Muscle layer of duodenum (tissue), 2 donors: ENCODE results near the gene GORASP2.

Source experiments
- H3K27ac ChIP-seq: one replicate; pipeline ENCODE4 v1.7.0; 2013; ENCODE audit warnings: mild to moderate bottlenecking, low read length
- H3K27me3 ChIP-seq: one replicate; pipeline ENCODE4 v1.7.0; 2013; ENCODE audit warnings: low read depth, mild to moderate bottlenecking, control low read depth, low read length
- H3K36me3 ChIP-seq, 2 donors: one replicate each; pipeline ENCODE4 v1.7.0; 2013; ENCODE audit warnings: low read length in 2 of 2, control low read depth in 1 of 2, mild to moderate bottlenecking in 1 of 2; ENCODE audit not compliant: insufficient read depth in 2 of 2, control insufficient read depth in 1 of 2
- H3K4me1 ChIP-seq, 2 donors: one replicate each; pipeline ENCODE4 v1.7.0; 2013; ENCODE audit warnings: low read length in 2 of 2, mild to moderate bottlenecking in 2 of 2, control low read depth in 1 of 2, moderate library complexity in 1 of 2; ENCODE audit not compliant: insufficient read depth in 2 of 2, control insufficient read depth in 1 of 2
- H3K4me3 ChIP-seq, 2 donors: one replicate each; pipeline ENCODE4 v1.7.0; 2013; ENCODE audit warnings: low read length in 2 of 2, low read depth in 1 of 2, mild to moderate bottlenecking in 1 of 2
- H3K9me3 ChIP-seq, 2 donors: one replicate each; pipeline ENCODE4 v1.7.0; 2013; ENCODE audit warnings: low read length in 2 of 2, control low read depth in 1 of 2, mild to moderate bottlenecking in 1 of 2; ENCODE audit not compliant: control insufficient read depth in 1 of 2
- donor health status: healthy.

The GORASP2 gene

DNA sequence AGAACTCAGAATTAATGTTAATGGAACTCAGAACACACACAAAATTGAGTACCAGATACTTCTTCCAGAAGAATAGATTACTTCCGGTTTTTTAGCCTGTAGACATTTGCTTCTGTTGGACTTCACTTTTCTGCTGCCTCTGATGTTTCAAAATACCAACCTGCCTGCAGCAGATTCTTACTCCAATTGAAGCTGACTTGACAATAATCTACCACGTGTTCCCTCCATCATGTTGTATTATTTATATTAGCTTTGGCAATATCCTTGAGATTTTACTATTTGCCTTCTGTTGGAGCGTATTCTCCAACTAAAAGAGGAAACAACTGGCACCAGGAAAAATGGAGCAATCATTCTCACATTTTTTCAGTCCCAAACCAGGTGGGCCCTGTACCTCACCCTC is 3.1 kb upstream of the GORASP2 start:
- Histone ChIP-seq H3K9me3 (no peaks in the 10 kb centered on the region), H3K27ac (no peak overlapping the region)

DNA sequence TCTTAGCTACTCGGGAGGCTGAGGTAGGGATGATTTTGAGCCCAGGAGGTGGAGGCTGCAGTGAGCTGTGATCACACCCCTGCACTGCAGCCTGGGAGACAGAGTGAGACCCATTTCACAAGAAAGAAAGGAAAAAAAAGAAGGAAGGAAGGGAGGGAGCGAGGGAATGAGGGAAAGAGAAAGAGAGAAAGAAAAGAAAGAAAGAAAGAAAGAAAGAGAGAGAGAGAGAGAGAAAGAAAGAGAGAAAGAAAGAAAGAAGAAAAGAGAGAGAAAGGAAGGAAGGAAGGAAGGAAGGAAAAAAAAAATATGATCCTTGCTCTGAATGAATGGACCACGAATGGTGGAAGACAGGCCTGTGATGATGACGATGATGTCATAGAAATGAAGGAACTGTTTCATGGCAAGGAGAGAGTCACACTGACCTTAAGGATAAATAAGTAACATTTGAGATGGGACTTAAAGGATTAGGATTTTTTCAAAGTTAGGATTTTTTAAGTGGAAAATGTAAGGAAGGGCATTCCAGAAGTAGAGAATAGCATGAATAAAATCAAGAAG is 2.2 kb upstream of the GORASP2 start:
- H3K4me3 ChIP-seq, result no peak overlapping the region
- peaks cover 0 to 16% of the 10 kb centered on the region in 2 donors for H3K4me1 ChIP-seq
- H3K36me3 ChIP-seq, result peaks cover 0 to 5% of the 10 kb centered on the region in 2 donors
- H3K9me3 ChIP-seq, result no peaks in the 10 kb centered on the region
- no peaks in the 10 kb centered on the region for H3K27me3 ChIP-seq
- no peak overlapping the region for H3K27ac ChIP-seq

More for the DNA sequence above, 3.1 kb upstream of the GORASP2 start:
- peaks cover 0 to 5% of the 10 kb centered on the region in 2 donors for H3K36me3 ChIP-seq
- no peak overlapping the region for H3K4me3 ChIP-seq
- no peaks in the 10 kb centered on the region for H3K27me3 ChIP-seq
- H3K4me1 ChIP-seq, result peaks cover 0 to 9% of the 10 kb centered on the region in 2 donors

DNA sequence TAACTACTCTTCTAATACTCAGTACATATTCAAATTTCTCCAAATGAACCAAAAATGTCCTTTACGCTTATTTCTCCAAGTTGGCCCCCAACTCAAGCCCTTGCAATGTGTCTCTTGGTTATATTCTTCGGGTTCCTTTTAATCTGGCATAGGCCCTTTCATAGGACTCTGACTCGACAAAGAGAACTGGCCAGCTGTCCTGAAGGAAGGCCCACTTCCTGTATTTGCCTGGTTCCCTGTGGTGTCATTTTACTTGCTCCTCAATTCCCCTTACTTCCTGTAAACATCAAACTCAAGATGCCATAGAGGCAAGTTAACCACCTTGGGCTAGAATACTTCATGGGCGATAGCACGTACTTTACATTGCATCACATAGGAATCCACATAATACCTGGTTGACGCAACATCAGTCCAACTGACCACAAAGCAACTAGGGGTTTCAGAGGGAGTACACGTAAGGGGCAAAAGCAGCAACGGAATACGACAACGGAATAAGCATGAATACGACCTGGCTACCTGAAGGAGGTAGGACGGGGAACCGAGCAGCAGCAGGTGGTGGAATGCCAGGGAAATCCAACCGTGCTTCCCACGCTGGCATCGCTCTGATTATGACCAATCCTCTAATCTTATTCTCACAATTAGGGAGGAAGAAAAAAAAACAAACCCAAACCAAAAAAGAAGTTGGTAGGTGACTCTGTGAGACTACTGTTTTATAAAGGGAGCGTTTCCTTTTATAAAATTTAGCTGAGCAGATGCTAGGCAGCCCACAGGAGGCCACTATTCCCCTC is 823 bp upstream of the GORASP2 start:
- Histone ChIP-seq H3K36me3 (peaks cover 0 to 5% of the 10 kb centered on the region in 2 donors), H3K9me3 (no peaks in the 10 kb centered on the region), H3K27ac (peak overlapping the region; percentile 45), H3K27me3 (no peaks in the 10 kb centered on the region), H3K4me1 (peaks cover 0 to 20% of the 10 kb centered on the region in 2 donors), H3K4me3 (peak overlapping the region; percentile 59 to 89)

DNA sequence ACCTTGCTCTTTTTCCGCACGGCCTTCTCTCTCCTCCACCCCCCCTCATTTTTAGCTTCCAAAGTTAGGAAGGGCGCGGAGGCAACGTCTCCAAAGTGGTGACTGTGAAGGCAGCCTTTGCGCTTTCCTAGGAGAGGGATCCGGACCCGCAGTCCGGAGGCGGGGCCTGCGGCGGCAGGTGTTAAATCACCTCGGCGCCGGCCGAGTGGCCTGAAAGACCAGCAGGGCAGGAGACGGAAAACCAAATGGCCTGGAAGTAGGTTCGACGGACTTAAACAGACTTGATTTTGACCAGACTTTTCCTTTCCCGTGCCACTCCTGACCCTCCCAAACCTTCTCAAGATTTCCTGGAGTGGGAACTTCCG is 615 bp downstream of the GORASP2 start:
- Histone ChIP-seq H3K27ac (peak overlapping the region; percentile 73), H3K36me3 (peaks cover 0 to 5% of the 10 kb centered on the region in 2 donors), H3K27me3 (no peaks in the 10 kb centered on the region), H3K9me3 (no peaks in the 10 kb centered on the region), H3K4me3 (peak overlapping the region; percentile 82 to 89), H3K4me1 (peaks cover 0 to 20% of the 10 kb centered on the region in 2 donors)

DNA sequence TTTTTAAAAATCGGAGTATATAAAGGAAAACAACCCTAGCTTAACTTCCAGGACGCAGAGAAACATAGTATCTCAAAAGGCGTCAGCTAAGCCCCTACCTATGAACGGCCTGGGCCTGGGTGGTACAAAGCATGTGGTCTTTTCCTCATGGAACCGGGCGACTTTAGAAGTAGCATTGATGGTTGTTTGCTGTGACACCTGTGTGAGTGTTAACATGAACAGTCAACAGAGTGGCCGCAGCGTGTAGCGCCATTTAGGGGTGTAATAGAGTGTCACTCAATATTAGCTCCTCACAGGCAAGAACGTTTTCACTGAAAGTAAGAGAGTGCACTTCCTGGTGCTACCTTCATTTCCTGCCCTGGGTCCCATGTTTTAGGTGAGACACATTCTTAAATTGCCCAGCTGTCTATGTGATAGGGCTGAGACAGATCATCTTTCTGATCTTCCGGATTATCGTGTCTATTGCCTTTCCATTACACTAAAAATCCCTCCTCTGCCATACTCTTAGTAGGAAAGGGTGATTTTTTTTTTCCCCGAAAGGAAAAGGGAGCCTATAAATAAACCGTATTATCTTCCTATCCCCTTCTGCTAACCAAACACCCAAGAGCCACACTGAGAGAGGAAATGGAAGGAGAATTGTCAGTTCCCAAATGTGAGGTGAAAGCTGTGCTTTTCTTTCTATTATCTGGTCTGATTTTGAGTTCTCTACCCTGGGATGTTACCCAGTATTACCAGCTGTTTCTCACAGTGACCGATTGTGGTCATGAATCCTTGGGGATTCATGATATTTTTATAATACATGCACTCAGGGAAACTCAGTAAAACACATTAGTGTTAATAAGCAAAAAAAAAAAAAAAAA is 1.3 kb downstream of the GORASP2 start:
- no peaks in the 10 kb centered on the region for H3K27me3 ChIP-seq

DNA sequence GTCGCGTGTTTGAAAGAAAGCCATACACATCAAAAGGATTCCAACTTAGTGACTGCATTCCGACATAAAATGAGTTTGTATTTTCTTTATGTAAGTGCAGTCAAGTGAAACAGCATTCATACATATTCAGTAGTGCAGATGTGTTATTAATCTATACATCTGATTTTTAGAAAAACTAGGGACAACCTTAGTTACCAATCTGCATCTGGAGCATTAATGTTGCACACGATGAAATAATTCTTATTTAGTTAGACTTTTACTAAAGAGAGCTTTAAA is 1.9 kb downstream of the GORASP2 start:
- peak overlapping the region; percentile 73 for H3K27ac ChIP-seq
- H3K4me3 ChIP-seq, result peak overlapping the region; percentile 82 to 89
- peaks cover 0 to 20% of the 10 kb centered on the region in 2 donors for H3K4me1 ChIP-seq
- no peaks in the 10 kb centered on the region for H3K9me3 ChIP-seq
- peaks cover 0 to 5% of the 10 kb centered on the region in 2 donors for H3K36me3 ChIP-seq
- H3K27me3 ChIP-seq, result no peaks in the 10 kb centered on the region

More for the DNA sequence above, 1.3 kb downstream of the GORASP2 start:
- H3K27ac ChIP-seq, result peak overlapping the region; percentile 73
- H3K9me3 ChIP-seq, result no peaks in the 10 kb centered on the region
- H3K36me3 ChIP-seq, result peaks cover 0 to 5% of the 10 kb centered on the region in 2 donors
- peaks cover 0 to 20% of the 10 kb centered on the region in 2 donors for H3K4me1 ChIP-seq
- H3K4me3 ChIP-seq, result peak overlapping the region; percentile 82 to 89

DNA sequence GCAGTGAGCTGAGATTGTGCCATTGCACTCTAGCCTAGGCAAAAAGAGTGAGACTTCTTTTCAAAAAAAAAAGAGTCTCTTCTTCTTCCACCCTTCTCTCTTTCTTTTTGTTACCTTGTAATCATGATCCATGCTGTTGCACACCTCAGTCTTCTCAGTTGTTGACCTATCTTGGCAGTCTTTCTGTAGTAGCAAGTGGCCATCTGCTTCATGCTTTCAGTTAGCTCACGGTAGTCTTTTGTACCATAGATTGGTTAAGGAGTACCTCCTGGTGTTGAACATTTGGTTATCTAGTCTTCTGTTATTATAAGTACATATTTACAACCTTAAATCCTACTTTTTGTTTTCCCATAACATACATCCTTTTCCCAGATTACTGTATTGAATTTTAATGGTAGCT is 3.1 kb downstream of the GORASP2 start:
- Histone ChIP-seq H3K9me3 (no peaks in the 10 kb centered on the region), H3K4me3 (no peak overlapping the region), H3K27ac (no peak overlapping the region), H3K4me1 (peaks cover 0 to 20% of the 10 kb centered on the region in 2 donors), H3K36me3 (peaks cover 4 to 6% of the 10 kb centered on the region in 2 donors), H3K27me3 (no peaks in the 10 kb centered on the region)

DNA sequence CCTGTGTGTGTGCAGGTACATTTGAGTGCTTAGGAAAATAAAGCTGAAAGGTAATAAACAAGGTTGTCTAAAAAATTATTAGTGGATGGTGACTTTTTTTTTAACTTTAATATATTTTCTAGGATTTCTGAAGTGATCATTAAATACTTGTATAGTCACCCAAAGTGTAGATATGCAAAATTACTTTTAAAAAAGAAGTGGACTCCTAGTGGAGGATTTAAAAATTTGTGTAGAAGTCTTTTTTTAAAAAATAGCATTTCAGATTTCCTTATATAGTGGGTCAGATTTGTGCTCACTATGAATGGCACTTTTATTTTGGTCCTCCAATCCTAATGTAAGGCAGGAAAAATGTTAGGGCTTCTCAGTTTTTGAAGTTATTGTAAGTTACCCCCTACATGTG is 3.9 kb downstream of the GORASP2 start:
- Histone ChIP-seq H3K27ac (no peak overlapping the region), H3K27me3 (no peaks in the 10 kb centered on the region), H3K4me1 (peaks cover 0 to 20% of the 10 kb centered on the region in 2 donors), H3K36me3 (peaks cover 4 to 8% of the 10 kb centered on the region in 2 donors), H3K4me3 (no peak overlapping the region), H3K9me3 (no peaks in the 10 kb centered on the region)

DNA sequence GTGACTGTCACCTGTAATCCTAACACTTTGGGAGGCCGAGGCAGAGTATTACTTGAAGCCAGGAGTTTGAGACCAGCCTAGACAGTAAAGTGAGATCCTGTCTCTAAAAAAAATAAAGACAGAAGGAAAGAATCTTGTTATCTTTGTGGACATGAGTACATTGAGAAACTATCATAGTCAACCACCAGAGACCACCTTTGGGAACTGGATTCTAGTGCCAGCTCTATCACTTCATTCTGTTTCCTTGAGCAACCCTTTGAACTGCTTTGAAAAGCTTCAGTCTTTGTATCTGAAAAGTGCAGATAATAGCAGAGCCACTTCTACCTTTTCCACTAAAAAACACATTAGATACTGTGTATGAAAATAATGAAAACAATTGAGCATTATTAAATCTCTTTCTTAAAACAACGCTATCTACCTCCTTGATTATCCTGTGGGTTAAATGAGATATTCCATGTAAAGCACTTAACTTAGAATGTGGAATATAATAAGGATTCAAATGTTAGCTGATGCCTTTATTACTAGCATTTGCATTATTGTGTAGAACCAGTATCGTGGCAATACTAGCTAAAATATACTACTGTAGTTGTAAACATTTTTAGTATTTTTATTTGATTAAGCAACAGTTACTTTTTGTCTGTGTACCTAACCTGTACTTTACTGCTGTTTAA is 8.8 kb downstream of the GORASP2 start:
- H3K27me3 ChIP-seq, result no peaks in the 10 kb centered on the region
- no peaks in the 10 kb centered on the region for H3K9me3 ChIP-seq
- H3K4me3 ChIP-seq, result no peak overlapping the region
- H3K36me3 ChIP-seq, result peaks cover 3 to 4% of the 10 kb centered on the region in 2 donors
- H3K27ac ChIP-seq, result no peak overlapping the region
- H3K4me1 ChIP-seq, result no peaks in the 10 kb centered on the region

DNA sequence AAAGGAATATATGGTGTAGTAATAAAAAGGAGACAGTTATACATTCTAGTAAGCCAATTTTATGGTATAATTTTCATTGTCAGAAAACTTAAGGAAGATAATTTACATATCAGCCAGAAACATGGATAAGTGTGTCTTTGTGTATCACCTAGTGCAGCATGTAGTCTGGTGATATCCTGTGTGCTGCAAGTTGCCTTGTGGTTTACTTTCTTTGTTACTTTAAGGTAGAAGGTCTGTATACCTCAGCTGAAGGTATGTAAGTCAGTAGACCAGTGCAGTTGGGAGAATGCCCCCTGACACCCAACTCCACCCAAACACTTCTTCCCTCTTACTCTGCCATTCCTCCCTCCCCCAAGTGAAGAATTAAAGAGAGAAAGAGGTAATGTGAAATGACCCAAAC is 11.0 kb downstream of the GORASP2 start:
- Histone ChIP-seq H3K9me3 (no peaks in the 10 kb centered on the region), H3K4me3 (no peak overlapping the region), H3K4me1 (no peaks in the 10 kb centered on the region), H3K36me3 (peaks cover 3 to 4% of the 10 kb centered on the region in 2 donors), H3K27me3 (no peaks in the 10 kb centered on the region), H3K27ac (no peak overlapping the region)

DNA sequence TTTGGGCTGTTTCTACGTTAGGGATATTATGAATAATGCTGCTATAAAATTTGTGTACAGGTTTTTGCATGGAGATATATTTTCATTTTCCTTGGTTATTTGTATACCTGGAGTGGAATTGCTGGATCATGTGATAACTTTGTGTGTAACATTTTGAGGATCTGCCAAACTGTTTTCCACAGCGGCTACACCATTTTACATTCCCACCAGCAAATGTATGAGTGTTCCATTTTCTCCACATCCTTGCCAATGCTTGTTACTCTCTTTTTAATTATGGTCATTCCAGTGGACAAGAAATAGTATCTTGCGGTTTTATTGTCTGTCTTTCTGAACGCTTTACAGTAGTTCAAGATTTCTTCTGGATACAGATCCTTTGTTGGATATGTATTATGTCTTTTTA is 13.6 kb downstream of the GORASP2 start:
- no peak overlapping the region for H3K4me3 ChIP-seq
- no peak overlapping the region for H3K27ac ChIP-seq
- no peaks in the 10 kb centered on the region for H3K4me1 ChIP-seq
- H3K9me3 ChIP-seq, result no peaks in the 10 kb centered on the region
- H3K36me3 ChIP-seq, result no peaks in the 10 kb centered on the region
- no peaks in the 10 kb centered on the region for H3K27me3 ChIP-seq
